ENCODE data around the gene ZC3H11A.

DNA sequence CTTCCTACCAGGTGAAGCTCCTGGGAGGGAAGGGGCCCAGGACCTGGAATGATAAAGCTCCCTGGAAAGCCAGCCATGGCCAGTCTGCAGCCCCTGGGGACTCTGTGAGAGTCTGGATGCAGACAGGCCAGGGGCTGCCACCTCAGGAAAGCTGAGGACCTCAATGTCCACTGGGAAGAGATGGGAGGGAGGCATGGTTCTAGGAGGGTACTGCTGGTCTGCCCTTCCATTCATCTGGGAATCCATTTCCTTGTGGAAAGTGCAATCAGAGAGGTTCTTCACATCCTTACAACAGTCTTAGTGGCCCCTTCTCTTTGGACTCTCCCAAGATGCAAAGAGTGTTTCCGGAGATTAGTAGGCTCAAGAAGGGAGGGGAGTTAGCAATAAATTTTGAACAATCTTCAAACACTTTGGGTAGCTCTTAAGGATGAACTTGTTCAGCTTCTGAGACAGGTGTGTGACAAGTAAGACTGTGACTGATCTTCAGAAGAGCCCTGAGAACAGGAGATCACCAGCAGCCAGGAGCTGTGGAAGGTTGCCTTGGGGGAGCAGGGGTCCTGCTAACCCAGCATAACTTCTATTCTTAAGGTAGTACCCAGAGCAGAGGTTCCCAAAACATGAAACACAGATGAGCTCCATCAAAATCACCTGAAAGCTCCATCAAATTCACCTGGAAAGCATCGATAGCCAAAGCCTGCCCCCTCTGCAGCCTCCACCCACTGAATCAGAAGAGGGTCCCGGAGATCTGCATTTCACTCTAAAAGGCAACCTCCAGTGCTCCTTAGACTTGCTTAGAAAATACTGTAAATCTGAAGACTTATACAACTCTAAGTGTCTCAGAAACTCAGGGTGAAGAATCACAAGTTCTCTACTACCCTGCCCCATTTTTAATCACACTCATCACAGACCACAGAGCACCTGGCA is 31.1 kb upstream of the ZC3H11A start:
- TF ChIP-seq, protein P1, sequence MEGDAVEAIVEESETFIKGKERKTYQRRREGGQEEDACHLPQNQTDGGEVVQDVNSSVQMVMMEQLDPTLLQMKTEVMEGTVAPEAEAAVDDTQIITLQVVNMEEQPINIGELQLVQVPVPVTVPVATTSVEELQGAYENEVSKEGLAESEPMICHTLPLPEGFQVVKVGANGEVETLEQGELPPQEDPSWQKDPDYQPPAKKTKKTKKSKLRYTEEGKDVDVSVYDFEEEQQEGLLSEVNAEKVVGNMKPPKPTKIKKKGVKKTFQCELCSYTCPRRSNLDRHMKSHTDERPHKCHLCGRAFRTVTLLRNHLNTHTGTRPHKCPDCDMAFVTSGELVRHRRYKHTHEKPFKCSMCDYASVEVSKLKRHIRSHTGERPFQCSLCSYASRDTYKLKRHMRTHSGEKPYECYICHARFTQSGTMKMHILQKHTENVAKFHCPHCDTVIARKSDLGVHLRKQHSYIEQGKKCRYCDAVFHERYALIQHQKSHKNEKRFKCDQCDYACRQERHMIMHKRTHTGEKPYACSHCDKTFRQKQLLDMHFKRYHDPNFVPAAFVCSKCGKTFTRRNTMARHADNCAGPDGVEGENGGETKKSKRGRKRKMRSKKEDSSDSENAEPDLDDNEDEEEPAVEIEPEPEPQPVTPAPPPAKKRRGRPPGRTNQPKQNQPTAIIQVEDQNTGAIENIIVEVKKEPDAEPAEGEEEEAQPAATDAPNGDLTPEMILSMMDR (IDR thresholded peaks at IDR 0.05) = no peak
- no peak for TF ChIP-seq EZH2 (IDR thresholded peaks at IDR 0.05)
- no peak for TF ChIP-seq EZH2phosphoT487 (IDR thresholded peaks at IDR 0.05)

Data from neural progenitor cell (in vitro differentiated cells).